Fibroblast of peridontal ligament (primary cell): ENCODE measurements around the gene SVBP.
"Not testable (repeated sequence)": the region's sequence is repeated elsewhere in the genome, so short reads cannot be mapped to it uniquely, and the experiment has no call there.

ENCODE experiments used
- DNase-seq: peaks from one replicate; pipeline ENCODE4 v3.0.0-alpha.2; 2010; ENCODE audit errors: extremely low read depth

Gene SVBP

GRCh38 chr1:42841440-42842147 lies 24.4 kb upstream of the SVBP start:
- DNase-seq, result no peak

- DNase-seq, result no peak
These were observed 23.8 kb upstream of the SVBP start for GRCh38 chr1:42841010-42841409.

- no peak for DNase-seq
These were observed 21.4 kb upstream of the SVBP start for GRCh38 chr1:42838482-42839190.

GRCh38 chr1:42837709-42838108 lies 20.5 kb upstream of the SVBP start:
- DNase-seq, result no peak

GRCh38 chr1:42835422-42835821 lies 18.2 kb upstream of the SVBP start:
- no peak for DNase-seq

- no peak for DNase-seq
These were observed 17.6 kb upstream of the SVBP start for GRCh38 chr1:42834803-42835202.

- DNase-seq, result no peak
These were observed 16.8 kb upstream of the SVBP start for GRCh38 chr1:42833981-42834380.

GRCh38 chr1:42832641-42833240 lies 15.5 kb upstream of the SVBP start:
- DNase-seq, result no peak

- no peak for DNase-seq
These were observed 14.1 kb upstream of the SVBP start for GRCh38 chr1:42831273-42831672.

GRCh38 chr1:42830631-42831030 lies 13.4 kb upstream of the SVBP start:
- DNase-seq, result no peak

- DNase-seq, result no peak
These were observed 8.0 kb upstream of the SVBP start for GRCh38 chr1:42825036-42825851.

- no peak for DNase-seq
These were observed 7.4 kb upstream of the SVBP start for GRCh38 chr1:42824481-42825035.

GRCh38 chr1:42822800-42823392 lies 5.7 kb upstream of the SVBP start:
- DNase-seq, result peak; percentile 67

GRCh38 chr1:42821690-42822089 lies 4.5 kb upstream of the SVBP start:
- DNase-seq, result no peak

- no peak for DNase-seq
These were observed 3.6 kb upstream of the SVBP start for GRCh38 chr1:42820813-42821212.

- DNase-seq, result no peak
These were observed 779 bp upstream of the SVBP start for GRCh38 chr1:42817976-42818375.

- no peak for DNase-seq
These were observed 207 bp upstream of the SVBP start for GRCh38 chr1:42817440-42817767.

- DNase-seq, result peak; percentile 24
These were observed 1.1 kb downstream of the SVBP start for GRCh38 chr1:42815941-42816584.

- not testable (repeated sequence) for DNase-seq
These were observed 2.4 kb downstream of the SVBP start for GRCh38 chr1:42814815-42815214.

- DNase-seq, result no peak
These were observed 10.0 kb downstream of the SVBP start for GRCh38 chr1:42807056-42807668.

- DNase-seq, result no peak
These were observed 10.6 kb downstream of the SVBP start for GRCh38 chr1:42806593-42806992.
